ENCODE data around the gene MECR. TPM values are rescaled to one million over a fixed set of nuclear protein-coding genes. Genes with fewer than 3 reads are reported as not detected.
A peak's percentile ranks its signal among the peaks of the same experiment; 100 is the strongest.

MECR gene
- total and polyA plus RNA-seq, 10 of the 15 experiments (the other 5 are each of a cell fraction or from before 2014, with no cell fraction given) = 7.6 to 66.3 (median 38.7) TPM

GRCh38 chr1:29181413-29182225 lies 49.1 kb downstream of the MECR start, which contains the start of gene SRSF4 (continued):
- TF ChIP-seq GABPA (IDR thresholded peaks at IDR 0.05; ENCODE audit: low read depth) = peak; percentile 86
- TF ChIP-seq ASH2L (IDR thresholded peaks at IDR 0.05; ENCODE audit: borderline replicate concordance, low read depth) = no peak
- TF ChIP-seq ZNF207 (IDR thresholded peaks at IDR 0.05; ENCODE audit: borderline replicate concordance) = peak; percentile 88; the same call in 1 of the 2 replicates
- no peak for TF ChIP-seq TCF7 (IDR thresholded peaks at IDR 0.05; ENCODE audit: borderline replicate concordance)
- no peak for TF ChIP-seq FOS (IDR thresholded peaks at IDR 0.05; ENCODE audit: borderline replicate concordance, extremely low read depth, insufficient read length)
- no peak for TF ChIP-seq ZZZ3 (IDR thresholded peaks at IDR 0.05; ENCODE audit: control insufficient read depth, insufficient read length, low read depth)
- no peak for TF ChIP-seq EP300 (IDR thresholded peaks at IDR 0.05; ENCODE audit: borderline replicate concordance in 1 of 2, control insufficient read depth in 1 of 2, low read depth in 2 of 2, low read length in 2 of 2)
- no peak for TF ChIP-seq ATF2 (IDR thresholded peaks at IDR 0.05; ENCODE audit: low read length)
- TF ChIP-seq RELB (IDR thresholded peaks at IDR 0.05; ENCODE audit: low read depth) = peak; percentile 7; the same call in 1 of the 2 replicates
- TF ChIP-seq HDGF (IDR thresholded peaks at IDR 0.05) = peak; percentile 71
- TF ChIP-seq MTA3 (IDR thresholded peaks at IDR 0.05; ENCODE audit: borderline replicate concordance, low read length) = no peak
- TF ChIP-seq CREM (IDR thresholded peaks at IDR 0.05; ENCODE audit: low read depth) = peak; percentile 74
- no peak for TF ChIP-seq IRF3 (IDR thresholded peaks at IDR 0.05)
- TF ChIP-seq POLR2AphosphoS5 (IDR thresholded peaks at IDR 0.05; ENCODE audit: low read length) = peak; percentile 80
- peak; percentile 73 for TF ChIP-seq E2F4 (IDR thresholded peaks at IDR 0.05; ENCODE audit: low read depth, low read length)
- peak; percentile 96 for TF ChIP-seq YY1 (IDR thresholded peaks at IDR 0.05; ENCODE audit: low read depth, low read length)
- TF ChIP-seq ZNF687 (IDR thresholded peaks at IDR 0.05) = peak; percentile 95; the same call in 1 of the 2 replicates
- peak; percentile 55; the same call in 1 of the 3 replicates for TF ChIP-seq POU2F2 (IDR thresholded peaks at IDR 0.05; ENCODE audit: borderline replicate concordance, low read depth, low read length)
- TF ChIP-seq SREBF2 (IDR thresholded peaks at IDR 0.05; ENCODE audit: low read length) = no peak
